Transverse colon (tissue), 4 donors: ENCODE results near the gene CDK5R2. TPM values are rescaled to one million over a fixed set of nuclear protein-coding genes. Genes with fewer than 3 reads are reported as not detected.

Source experiments
- DNase-seq: peaks from one replicate; pipeline ENCODE4 v3.0.0-alpha.2; 2019
- H3K27ac ChIP-seq, 4 donors: fragments of 200-600 bp; sonication (generic); 2 replicates each; pipeline ENCODE4 v1.5.1; 2016 to 2018; ENCODE audit warnings: inconsistent platforms in 4 of 4
- H3K27me3 ChIP-seq: fragments of 200-600 bp; sonication (generic); 2 replicates; pipeline ENCODE4 v1.5.1; 2017; ENCODE audit warnings: inconsistent platforms
- H3K36me3 ChIP-seq, 4 donors: fragments of 200-600 bp; sonication (generic); 2 replicates each; pipeline ENCODE4 v1.5.1; 2017 to 2019; ENCODE audit warnings: inconsistent platforms in 4 of 4
- H3K4me1 ChIP-seq, 4 donors: fragments of 200-600 bp; sonication (generic); 2 replicates each; pipeline ENCODE4 v1.5.1; 2017 to 2020; ENCODE audit warnings: inconsistent platforms in 4 of 4
- H3K4me3 ChIP-seq, 4 donors: fragments of 200-600 bp; sonication (generic); 1 replicate in 1 of 4; 2 replicates in 3 of 4; pipeline versions ENCODE4 v1.5.1 to v1.6.1; 2017 to 2019; ENCODE audit warnings: inconsistent platforms in 4 of 4
- H3K9me3 ChIP-seq, 2 donors: fragments of 200-600 bp; sonication (generic); 2 replicates each; pipeline ENCODE4 v1.5.1; 2017 to 2019; ENCODE audit warnings: inconsistent platforms in 2 of 2
- CTCF ChIP-seq, 5 experiments: fragments of 200-600 bp in 3 of 5; fragments of 450-650 bp in 2 of 5; sonication (generic) in 3 of 5; IDR thresholded peaks; 1 replicate in 2 of 5; 2 replicates in 3 of 5; pipeline ENCODE4 v1.5.1; 2016 to 2017; ENCODE audit warnings: antibody characterized with exemption in 5 of 5, inconsistent platforms in 3 of 5, mild to moderate bottlenecking in 2 of 5, moderate library complexity in 1 of 5
- EP300 ChIP-seq: sonication (generic); formaldehyde crosslinking; IDR thresholded peaks from one replicate; pipeline ENCODE4 v1.6.1; 2017; ENCODE audit warnings: antibody characterized with exemption, low read depth
- POLR2A ChIP-seq: fragments of 450-650 bp; IDR thresholded peaks from one replicate; pipeline ENCODE4 v1.6.1; 2016; ENCODE audit warnings: antibody characterized with exemption, mild to moderate bottlenecking, moderate library complexity
- POLR2AphosphoS5 ChIP-seq, 3 donors: sonication (generic); formaldehyde crosslinking; IDR thresholded peaks; one replicate each; pipeline ENCODE4 v1.6.1; 2016; ENCODE audit warnings: antibody characterized with exemption in 3 of 3
- WGBS, 2 donors: methylation state at CpG; one replicate each; pipeline ENCODE4 v1.1.5; 2018; ENCODE audit warnings: low coverage in 1 of 2; 5-methylcytosine and 5-hydroxymethylcytosine counted together
- in situ Hi-C, 4 donors: fragments of 200-750 bp; cut with MboI; loops; one replicate each; pipeline versions ENCODE4 v1.15.0 to v1.15.1; 2017; ENCODE audit warnings: low sequenced_read_pairs in 3 of 4, low pct_ligation_motif_present in 1 of 4, low pct_unique_long_range_greater_than_20kb in 1 of 4
- intact Hi-C: fragments of 100-400 bp; cut with DNase I; formaldehyde crosslinking; loops from one replicate; pipeline ENCODE4 v1.15.1; 2023; ENCODE audit warnings: low total_unique reads
- total RNA-seq, 4 donors: library from RNA; depleted of rRNA; stranded (reverse); fragments of >200 nt; gene quantifications; one replicate each; pipeline ENCODE4 v1.1.0, GENCODE V29; 2016

CDK5R2 gene
- total RNA-seq, 4 donors from 2014 or later = 0.41 TPM; not detected in 3

- TF ChIP-seq CTCF (IDR thresholded peaks at IDR 0.05) (peak in 3 of 5 experiments; percentile 35 to 57 (median 52)), POLR2AphosphoS5 (IDR thresholded peaks at IDR 0.05) (no peak)
- 4 to 11% methylated on average over 4 to 19 of the region's 20 CpGs for WGBS, 2 donors
- peak overlapping the region in 2 of 4 donors; percentile 70 to 90 for H3K27ac ChIP-seq
- intact Hi-C loops = no loop called here
- no peaks in the 10 kb centered on the region for H3K9me3 ChIP-seq
- H3K36me3 ChIP-seq = no peaks in the 10 kb centered on the region
- peaks cover 76% of the 10 kb centered on the region for H3K27me3 ChIP-seq
- DNase-seq = no peak
- in situ Hi-C loops = no loop called here
- peaks cover 14 to 29% (median 26%) of the 10 kb centered on the region in 4 donors for H3K4me1 ChIP-seq
- H3K4me3 ChIP-seq = peak overlapping the region in 2 of 4 donors; percentile 47 to 56
These were observed 43.8 kb downstream of the CDK5R2 start for GRCh38 chr2:219003267-219003634.

- TF ChIP-seq EP300 (no peak), CTCF (IDR thresholded peaks at IDR 0.05) (no peak), POLR2AphosphoS5 (IDR thresholded peaks at IDR 0.05) (no peak), POLR2A (no peak)
- DNase-seq = no peak
- Histone ChIP-seq H3K9me3 (no peaks in the 10 kb centered on the region), H3K36me3 (no peaks in the 10 kb centered on the region), H3K4me3 (no peak overlapping the region), H3K27ac (no peak overlapping the region), H3K4me1 (peaks cover 14 to 29% (median 23%) of the 10 kb centered on the region in 4 donors), H3K27me3 (peaks cover 75% of the 10 kb centered on the region)
- WGBS, 2 donors = 53 to 75% methylated on average over 3 of the region's 3 CpGs
- intact Hi-C loops = no loop called here
- in situ Hi-C loops = no loop called here
These were observed 44.5 kb downstream of the CDK5R2 start for GRCh38 chr2:219003979-219004378.

GRCh38 chr2:219009294-219009693 lies 49.8 kb downstream of the CDK5R2 start:
- H3K27ac ChIP-seq = no peak overlapping the region
- no peak for DNase-seq
- H3K4me1 ChIP-seq = no peaks in the 10 kb centered on the region
- peaks cover 30% of the 10 kb centered on the region for H3K27me3 ChIP-seq
- H3K9me3 ChIP-seq = no peaks in the 10 kb centered on the region
- in situ Hi-C loops (no loop called here), intact Hi-C loops (no loop called here)
- no peaks in the 10 kb centered on the region for H3K36me3 ChIP-seq
- H3K4me3 ChIP-seq = no peak overlapping the region
- 69 to 77% methylated on average over 2 of the region's 2 CpGs for WGBS, 2 donors
- TF ChIP-seq EP300 (no peak), CTCF (IDR thresholded peaks at IDR 0.05) (no peak), POLR2AphosphoS5 (IDR thresholded peaks at IDR 0.05) (no peak), POLR2A (no peak)

- H3K4me3 ChIP-seq = no peak overlapping the region
- no peak overlapping the region for H3K27ac ChIP-seq
- DNase-seq = peak; percentile 44
- peaks cover 20% of the 10 kb centered on the region for H3K27me3 ChIP-seq
- H3K9me3 ChIP-seq = no peaks in the 10 kb centered on the region
- in situ Hi-C loops = no loop called here
- intact Hi-C loops = no loop called here
- peak; percentile 15 to 48 (median 36) for TF ChIP-seq CTCF (IDR thresholded peaks at IDR 0.05)
- TF ChIP-seq EP300 = no peak
- no peaks in the 10 kb centered on the region for H3K36me3 ChIP-seq
- 33 to 39% methylated on average over 3 to 6 of the region's 6 CpGs for WGBS, 2 donors
- H3K4me1 ChIP-seq = no peaks in the 10 kb centered on the region
These were observed 50.8 kb downstream of the CDK5R2 start for GRCh38 chr2:219010162-219010756.
